K562 (cell line): ENCODE measurements around the gene ZIC2. TPM values are rescaled to one million over a fixed set of nuclear protein-coding genes. Genes with fewer than 3 reads are reported as not detected.

ENCODE experiments used
- ATAC-seq: fragments of 200-7000 bp; cut with Tn5 transposase; 3 replicates; pipeline ENCODE4 v1.9.1; 2020; ENCODE audit warnings: moderate library complexity
- BruUV-seq: library from RNA; stranded (reverse); fragments of 400-500 nt; replicated peaks from 2 replicates; lab custom pipeline; 2021; lab: Mats Ljungman, UMichigan
- CTCF ChIA-PET: fragments of 300-600 bp; formaldehyde crosslinking; extraction: SDS; loops from one replicate; lab custom pipeline; 2021; ENCODE audit warnings: low intra/inter-chr PET ratio; lab: Yijun Ruan, JAX
- POLR2A ChIA-PET: fragments of 300-600, 350-650 bp; sonication (Branson Sonifier 250); formaldehyde crosslinking; extraction: SDS; loops from one replicate; lab custom pipeline; 2021; ENCODE audit warnings: antibody characterized with exemption, inconsistent platforms; lab: Yijun Ruan, JAX
- DNase-seq, 4 experiments: peaks; one replicate each; pipeline versions ENCODE4 v3.0.0 to v3.0.0-alpha.2; 2011 to 2018; ENCODE audit warnings: low spot score in 3 of 4, mixed read lengths in 3 of 4; ENCODE audit errors: extremely low read depth in 1 of 4
- FAIRE-seq: peaks from 2 replicates; lab custom pipeline; 2011; peaks lifted over from hg19 to GRCh38; lab: Jason Lieb, UNC
- H2AFZ ChIP-seq: 2 replicates; pipeline ENCODE4 v1.6.0; 2011; ENCODE audit warnings: low read depth, low read length, control low read depth, inconsistent platforms
- H3K27ac ChIP-seq: fragments of 200-600 bp; 3 replicates; pipeline ENCODE4 v1.8.0; 2011; ENCODE audit warnings: low read depth, mild to moderate bottlenecking, control low read depth, inconsistent platforms, low read length, moderate library complexity, mixed read lengths; ENCODE audit errors: extremely low read depth
- H3K27me3 ChIP-seq, 2 experiments: fragments of 300-600 bp in 1 of 2; 2 replicates in 1 of 2; 3 replicates in 1 of 2; pipeline versions ENCODE4 v1.6.0 to v1.8.0; 2011; ENCODE audit warnings: inconsistent platforms in 2 of 2, low read length in 2 of 2, mild to moderate bottlenecking in 1 of 2, mixed read lengths in 1 of 2, moderate library complexity in 1 of 2; ENCODE audit not compliant: control insufficient read depth in 2 of 2, insufficient read depth in 2 of 2
- H3K36me3 ChIP-seq: fragments of 300-600 bp; 3 replicates; pipeline ENCODE4 v1.8.0; 2011; ENCODE audit warnings: mild to moderate bottlenecking, low read length, inconsistent platforms; ENCODE audit not compliant: control insufficient read depth, insufficient read depth
- H3K4me1 ChIP-seq, 2 experiments: fragments of 200-600 bp in 1 of 2; replicated peaks in 1 of 2; 2 replicates in 1 of 2; 3 replicates in 1 of 2; pipeline versions ENCODE4 v1.5.1 to v1.8.0; 2011; ENCODE audit warnings: inconsistent platforms in 2 of 2, low read length in 2 of 2, mild to moderate bottlenecking in 1 of 2, mixed read lengths in 1 of 2, moderate library complexity in 1 of 2; ENCODE audit not compliant: control insufficient read depth in 2 of 2, insufficient read depth in 2 of 2
- H3K4me2 ChIP-seq: 2 replicates; pipeline ENCODE4 v1.6.1; 2011; ENCODE audit warnings: low read length, control low read depth, inconsistent platforms, mixed read lengths; ENCODE audit not compliant: insufficient read depth
- H3K4me3 ChIP-seq: fragments of 200-600 bp; sonication (generic), shearing (Covaris generic); 2 replicates; pipeline ENCODE4 v1.5.1; 2016; ENCODE audit warnings: control low read depth, inconsistent platforms
- H3K79me2 ChIP-seq: fragments of 200-600 bp; 3 replicates; pipeline ENCODE4 v1.8.0; 2011; ENCODE audit warnings: low read length, inconsistent platforms; ENCODE audit not compliant: control insufficient read depth, insufficient read depth
- H3K9ac ChIP-seq, 2 experiments: 2 replicates each; pipeline versions ENCODE4 v1.6.0 to v1.6.1; 2011; ENCODE audit warnings: low read depth in 2 of 2, low read length in 2 of 2, control low read depth in 1 of 2, inconsistent platforms in 1 of 2, mild to moderate bottlenecking in 1 of 2, mixed read lengths in 1 of 2; ENCODE audit not compliant: insufficient read depth in 1 of 2
- H3K9me1 ChIP-seq: one replicate; pipeline ENCODE4 v1.6.0; 2011; ENCODE audit warnings: inconsistent platforms, mild to moderate bottlenecking, low read length, moderate library complexity; ENCODE audit not compliant: control insufficient read depth, insufficient read depth
- H3K9me3 ChIP-seq: replicated peaks from 2 replicates; pipeline ENCODE4 v1.5.1; 2011; ENCODE audit warnings: low read depth, low read length, inconsistent platforms; ENCODE audit not compliant: control insufficient read depth, insufficient read depth
- H4K20me1 ChIP-seq: replicated peaks from 2 replicates; pipeline ENCODE4 v1.6.1; 2011; ENCODE audit warnings: low read length, inconsistent platforms, mixed read lengths; ENCODE audit not compliant: control insufficient read depth, insufficient read depth
- ELF4 ChIP-seq: fragments of 450-650 bp; formaldehyde crosslinking; IDR thresholded peaks from 2 replicates; pipeline ENCODE4 v1.4.0; 2022; ENCODE audit warnings: missing genetic modification characterization
- FOXA3 ChIP-seq, 2 experiments: fragments of 450-650 bp in 1 of 2; sonication (generic) in 1 of 2; formaldehyde crosslinking; IDR thresholded peaks in 1 of 2; conservative IDR thresholded peaks in 1 of 2; 2 replicates each; pipeline versions ENCODE4 v1.4.0 to v1.8.0; 2020 to 2022; ENCODE audit warnings: mild to moderate bottlenecking in 2 of 2, missing genetic modification reagents in 1 of 2
- FOXJ3 ChIP-seq: sonication (generic); formaldehyde crosslinking; IDR thresholded peaks from 2 replicates; pipeline ENCODE4 v1.4.0; 2020; ENCODE audit warnings: mild to moderate bottlenecking, missing genetic modification reagents
- GABPB1 ChIP-seq: sonication (generic); formaldehyde crosslinking; IDR thresholded peaks from 2 replicates; pipeline ENCODE4 v1.8.0; 2022; ENCODE audit warnings: mild to moderate bottlenecking, missing genetic modification reagents
- ILK ChIP-seq: fragments of 450-650 bp; IDR thresholded peaks from 2 replicates; pipeline ENCODE4 v1.6.1; 2016; ENCODE audit warnings: missing genetic modification characterization, low read depth, mild to moderate bottlenecking, missing compliant biosample characterization, moderate library complexity, borderline replicate concordance
- NEUROD1 ChIP-seq: fragments of 150-350 bp; IDR thresholded peaks from 2 replicates; pipeline ENCODE4 v1.6.1; 2014; ENCODE audit warnings: borderline replicate concordance, low read length, low read depth; ENCODE audit not compliant: partially characterized antibody
- RBFOX2 ChIP-seq: fragments of 200-400 bp; formaldehyde crosslinking; IDR thresholded peaks from 2 replicates; pipeline ENCODE4 v1.6.1; 2017; ENCODE audit warnings: low read depth, mild to moderate bottlenecking, low read length, moderate library complexity
- ZBTB1 ChIP-seq: sonication (generic); formaldehyde crosslinking; IDR thresholded peaks from 2 replicates; pipeline ENCODE4 v1.8.1; 2023; ENCODE audit warnings: missing genetic modification reagents, low read depth, mild to moderate bottlenecking, borderline replicate concordance
- WGBS: fragments of 100-300 bp; shearing (Covaris generic); methylation state at CpG from one replicate; pipeline ENCODE4 v1.1.6; 2016; ENCODE audit warnings: low coverage, mixed read lengths; ENCODE audit not compliant: insufficient coverage; ENCODE audit errors: missing lambda C conversion rate; 5-methylcytosine and 5-hydroxymethylcytosine counted together
- in situ Hi-C: fragments of 300-500 bp; cut with MboI; formaldehyde crosslinking; loops from 4 replicates; pipeline ENCODE4 v1.15.0; 2018; ENCODE audit warnings: inconsistent platforms, mixed read lengths
- intact Hi-C: fragments of 100-400 bp; cut with micrococcal nuclease; formaldehyde crosslinking; loops from 2 replicates; pipeline ENCODE4 v1.14.2; 2022
- polyA plus RNA-seq, 8 experiments: library from polyadenylated mRNA; depleted of rRNA in 4 of 8; stranded (reverse) in 5 of 8; unstranded in 3 of 8; fragments of >200 nt; fragmentation: Nextera tagmentation in 2 of 8; fragmentation: Illumina TruSeq in 1 of 8; extraction: Ambion mirVana in 2 of 8; extraction: Trizol in 1 of 8; gene quantifications; 2 replicates each; pipeline versions ENCODE4 v1.2.1 to v1.2.3, GENCODE V29; 2011 to 2014; ENCODE audit warnings: inconsistent platforms in 1 of 8, missing spikeins in 1 of 8
- total RNA-seq, 7 experiments: library from RNA; depleted of rRNA in 6 of 7; stranded (reverse); fragments of >200 nt in 6 of 7; fragmentation: Illumina TruSeq in 2 of 7; extraction: Trizol in 2 of 7; gene quantifications; 2 replicates each; pipeline versions ENCODE4 v1.2.1 to v1.2.3, GENCODE V29; 2011 to 2021; ENCODE audit warnings: low replicate concordance in 1 of 7
- TF ChIP-seq, protein P1 (sequence below), 2 experiments: IDR thresholded peaks; 2 replicates each; pipeline ENCODE4 v1.6.1; 2012; ENCODE audit warnings: improper control_type of control experiment in 2 of 2, low read depth in 2 of 2, low read length in 2 of 2, borderline replicate concordance in 1 of 2
- TF ChIP-seq, protein P2 (sequence below): fragments of 450-650 bp; IDR thresholded peaks from one replicate; pipeline ENCODE4 v1.6.1; 2018; ENCODE audit warnings: mild to moderate bottlenecking, moderate library complexity; ENCODE audit not compliant: partially characterized antibody
- TF ChIP-seq, protein P3 (sequence below): fragments of 250-450 bp; sonication (Bioruptor Pico); IDR thresholded peaks from 2 replicates; pipeline ENCODE4 v1.8.0; 2022; ENCODE audit warnings: moderate library complexity, mild to moderate bottlenecking, inconsistent platforms
- TF ChIP-seq, protein P4 (sequence below): fragments of 200-800 bp; sonication (Bioruptor generic); IDR thresholded peaks from 2 replicates; pipeline ENCODE4 v1.6.1; 2017; ENCODE audit warnings: missing genetic modification characterization, missing compliant biosample characterization

The ZIC2 gene
- total and polyA plus RNA-seq, 9 of the 15 experiments (the other 6 are each of a cell fraction or from before 2014, with no cell fraction given), result 1.8 to 18.0 (median 4.5) TPM

DNA sequence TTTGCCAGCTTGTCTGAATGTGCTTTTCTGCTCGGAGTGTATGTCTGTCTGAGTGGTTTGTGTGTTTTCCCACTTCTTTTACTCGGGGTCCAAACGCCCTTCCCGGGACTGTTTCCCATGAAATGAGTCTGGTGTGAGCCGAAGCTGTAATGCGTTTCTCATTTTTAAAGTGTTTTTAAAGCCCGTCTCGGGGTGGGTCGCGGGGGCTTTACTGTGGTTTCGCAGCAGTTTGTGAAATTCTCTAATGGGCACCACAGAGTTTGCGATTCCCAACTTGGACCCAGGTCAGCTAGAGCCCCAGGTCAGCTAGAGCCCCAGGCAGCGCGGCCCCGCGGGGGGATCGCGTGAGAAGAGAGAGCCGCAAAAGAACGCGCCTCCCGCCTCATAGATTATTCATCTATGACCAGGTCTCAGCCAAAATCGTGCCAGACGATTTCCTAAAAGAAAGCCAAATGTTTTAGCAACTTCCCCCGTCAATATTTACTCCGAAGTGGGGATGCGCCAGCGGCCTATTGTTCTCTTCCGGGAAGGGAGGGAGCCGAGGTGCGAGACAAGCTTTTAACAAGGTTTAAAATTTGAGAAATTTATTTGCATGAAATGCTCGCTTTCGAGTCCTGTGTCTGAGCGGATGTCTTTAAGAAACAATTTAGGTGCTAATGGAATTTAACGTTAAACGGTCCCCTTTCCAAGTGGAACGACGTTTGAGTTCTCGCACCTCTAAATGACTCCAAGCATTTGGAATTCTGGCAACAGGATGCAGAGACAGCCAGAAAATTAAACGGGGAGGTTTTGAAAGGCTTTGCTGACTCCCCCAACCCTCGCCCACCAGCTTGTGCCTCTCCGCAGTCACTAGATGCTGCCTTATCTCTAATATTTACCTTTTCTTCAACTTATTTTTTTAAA lies 2.2 kb downstream of the ZIC2 start:
- Histone ChIP-seq H3K79me2 (peaks cover 31% of the 10 kb centered on the region), H2AFZ (no peak overlapping the region), H3K4me1 (peaks cover 5 to 47% of the 10 kb centered on the region in 2 experiments; a peak in 3 of 5 replicates), H3K36me3 (peaks cover 14% of the 10 kb centered on the region; the same call in 1 of the 3 replicates), H3K4me2 (peak overlapping the region; percentile 85), H3K9ac (peak overlapping the region; percentile 65 to 92), H3K27ac (peak overlapping the region; percentile 92), H3K9me3 (no peaks in the 10 kb centered on the region), H3K4me3 (peak overlapping the region; percentile 59), H3K9me1 (no peaks in the 10 kb centered on the region), H3K27me3 (no peaks in the 10 kb centered on the region), H4K20me1 (no peaks in the 10 kb centered on the region)
- CTCF ChIA-PET, result no interaction called here
- 4% methylated on average over 40 of the region's 42 CpGs for WGBS
- intact Hi-C loops (loop anchor here (5.0 kb wide), 1 partner anchor 254 kb away; no protein-coding TSS in a partner anchor), in situ Hi-C loops (no loop called here)
- POLR2A ChIA-PET, result interaction anchor here (0.7 to 1.4 kb wide), 4 partner anchors 13 to 58 kb away, joined by 3 to 7 read pairs (median 3); no protein-coding TSS in a partner anchor
- peak; percentile 29 for FAIRE-seq
- no peak for ATAC-seq
- DNase-seq, result peak in 2 of 4 experiments; percentile 19 to 33
- BruUV-seq, result TSS peak; percentile 61
- TF ChIP-seq FOXA3 (CRISPR knock-in tag; conservative IDR thresholded peaks at IDR 0.05 in 1 of 2, IDR thresholded peaks at IDR 0.05 in 1 of 2), result no peak
- TF ChIP-seq RBFOX2, result no peak
- TF ChIP-seq, protein P1, sequence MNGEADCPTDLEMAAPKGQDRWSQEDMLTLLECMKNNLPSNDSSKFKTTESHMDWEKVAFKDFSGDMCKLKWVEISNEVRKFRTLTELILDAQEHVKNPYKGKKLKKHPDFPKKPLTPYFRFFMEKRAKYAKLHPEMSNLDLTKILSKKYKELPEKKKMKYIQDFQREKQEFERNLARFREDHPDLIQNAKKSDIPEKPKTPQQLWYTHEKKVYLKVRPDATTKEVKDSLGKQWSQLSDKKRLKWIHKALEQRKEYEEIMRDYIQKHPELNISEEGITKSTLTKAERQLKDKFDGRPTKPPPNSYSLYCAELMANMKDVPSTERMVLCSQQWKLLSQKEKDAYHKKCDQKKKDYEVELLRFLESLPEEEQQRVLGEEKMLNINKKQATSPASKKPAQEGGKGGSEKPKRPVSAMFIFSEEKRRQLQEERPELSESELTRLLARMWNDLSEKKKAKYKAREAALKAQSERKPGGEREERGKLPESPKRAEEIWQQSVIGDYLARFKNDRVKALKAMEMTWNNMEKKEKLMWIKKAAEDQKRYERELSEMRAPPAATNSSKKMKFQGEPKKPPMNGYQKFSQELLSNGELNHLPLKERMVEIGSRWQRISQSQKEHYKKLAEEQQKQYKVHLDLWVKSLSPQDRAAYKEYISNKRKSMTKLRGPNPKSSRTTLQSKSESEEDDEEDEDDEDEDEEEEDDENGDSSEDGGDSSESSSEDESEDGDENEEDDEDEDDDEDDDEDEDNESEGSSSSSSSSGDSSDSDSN (IDR thresholded peaks at IDR 0.05; ENCODE audit: borderline replicate concordance in 1 of 2, low read depth in 2 of 2, low read length in 2 of 2), result no peak
- TF ChIP-seq, protein P2, sequence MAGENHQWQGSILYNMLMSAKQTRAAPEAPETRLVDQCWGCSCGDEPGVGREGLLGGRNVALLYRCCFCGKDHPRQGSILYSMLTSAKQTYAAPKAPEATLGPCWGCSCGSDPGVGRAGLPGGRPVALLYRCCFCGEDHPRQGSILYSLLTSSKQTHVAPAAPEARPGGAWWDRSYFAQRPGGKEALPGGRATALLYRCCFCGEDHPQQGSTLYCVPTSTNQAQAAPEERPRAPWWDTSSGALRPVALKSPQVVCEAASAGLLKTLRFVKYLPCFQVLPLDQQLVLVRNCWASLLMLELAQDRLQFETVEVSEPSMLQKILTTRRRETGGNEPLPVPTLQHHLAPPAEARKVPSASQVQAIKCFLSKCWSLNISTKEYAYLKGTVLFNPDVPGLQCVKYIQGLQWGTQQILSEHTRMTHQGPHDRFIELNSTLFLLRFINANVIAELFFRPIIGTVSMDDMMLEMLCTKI, result no peak
- TF ChIP-seq FOXJ3 (CRISPR knock-in tag), result no peak
- TF ChIP-seq, protein P3, sequence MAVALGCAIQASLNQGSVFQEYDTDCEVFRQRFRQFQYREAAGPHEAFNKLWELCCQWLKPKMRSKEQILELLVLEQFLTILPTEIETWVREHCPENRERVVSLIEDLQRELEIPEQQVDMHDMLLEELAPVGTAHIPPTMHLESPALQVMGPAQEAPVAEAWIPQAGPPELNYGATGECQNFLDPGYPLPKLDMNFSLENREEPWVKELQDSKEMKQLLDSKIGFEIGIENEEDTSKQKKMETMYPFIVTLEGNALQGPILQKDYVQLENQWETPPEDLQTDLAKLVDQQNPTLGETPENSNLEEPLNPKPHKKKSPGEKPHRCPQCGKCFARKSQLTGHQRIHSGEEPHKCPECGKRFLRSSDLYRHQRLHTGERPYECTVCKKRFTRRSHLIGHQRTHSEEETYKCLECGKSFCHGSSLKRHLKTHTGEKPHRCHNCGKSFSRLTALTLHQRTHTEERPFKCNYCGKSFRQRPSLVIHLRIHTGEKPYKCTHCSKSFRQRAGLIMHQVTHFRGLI, result no peak
- TF ChIP-seq, protein P4, sequence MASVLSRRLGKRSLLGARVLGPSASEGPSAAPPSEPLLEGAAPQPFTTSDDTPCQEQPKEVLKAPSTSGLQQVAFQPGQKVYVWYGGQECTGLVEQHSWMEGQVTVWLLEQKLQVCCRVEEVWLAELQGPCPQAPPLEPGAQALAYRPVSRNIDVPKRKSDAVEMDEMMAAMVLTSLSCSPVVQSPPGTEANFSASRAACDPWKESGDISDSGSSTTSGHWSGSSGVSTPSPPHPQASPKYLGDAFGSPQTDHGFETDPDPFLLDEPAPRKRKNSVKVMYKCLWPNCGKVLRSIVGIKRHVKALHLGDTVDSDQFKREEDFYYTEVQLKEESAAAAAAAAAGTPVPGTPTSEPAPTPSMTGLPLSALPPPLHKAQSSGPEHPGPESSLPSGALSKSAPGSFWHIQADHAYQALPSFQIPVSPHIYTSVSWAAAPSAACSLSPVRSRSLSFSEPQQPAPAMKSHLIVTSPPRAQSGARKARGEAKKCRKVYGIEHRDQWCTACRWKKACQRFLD, result no peak
- TF ChIP-seq ILK (tag), result no peak
- no peak for TF ChIP-seq NEUROD1
- no peak for TF ChIP-seq GABPB1 (CRISPR knock-in tag)
- no peak for TF ChIP-seq ZBTB1
- TF ChIP-seq ELF4, result no peak
